Large intestine (tissue), 3 donors: ENCODE measurements around the gene SLC36A2. TPM values are rescaled to one million over a fixed set of nuclear protein-coding genes. Genes with fewer than 3 reads are reported as not detected.

Source experiments
- DNase-seq, 2 donors: peaks; one replicate each; pipeline versions ENCODE4 v3.0.0 to v3.0.0-alpha.2; 2013
- H3K27ac ChIP-seq: one replicate; pipeline ENCODE4 v1.5.1; 2013; ENCODE audit warnings: low read length
- H3K27me3 ChIP-seq: 2 replicates; pipeline ENCODE4 v1.6.1; 2013; ENCODE audit warnings: low read length; ENCODE audit not compliant: control insufficient read depth, insufficient read depth
- H3K36me3 ChIP-seq: 2 replicates; pipeline ENCODE4 v1.6.1; 2013; ENCODE audit warnings: low read length; ENCODE audit not compliant: control insufficient read depth, insufficient read depth
- H3K4me1 ChIP-seq: one replicate; pipeline ENCODE4 v1.6.1; 2013; ENCODE audit warnings: low read length; ENCODE audit not compliant: control insufficient read depth, insufficient read depth
- H3K4me3 ChIP-seq: one replicate; pipeline ENCODE4 v1.5.1; 2013; ENCODE audit warnings: low read length
- H3K9me3 ChIP-seq: one replicate; pipeline ENCODE4 v1.6.1; 2013; ENCODE audit warnings: mild to moderate bottlenecking, low read depth, low read length, moderate library complexity; ENCODE audit not compliant: control insufficient read depth
- WGBS: methylation state at CpG from one replicate; pipeline ENCODE4 v1.1.5; 2013; ENCODE audit warnings: low lambda C conversion rate; ENCODE audit not compliant: insufficient coverage; 5-methylcytosine and 5-hydroxymethylcytosine counted together
- polyA plus RNA-seq: library from polyadenylated mRNA; unstranded; fragments of 120-200 nt; gene quantifications from one replicate; pipeline ENCODE4 v1.2.1, GENCODE V29; 2013

Gene SLC36A2
- polyA plus RNA-seq, 1 donor: not detected

DNA sequence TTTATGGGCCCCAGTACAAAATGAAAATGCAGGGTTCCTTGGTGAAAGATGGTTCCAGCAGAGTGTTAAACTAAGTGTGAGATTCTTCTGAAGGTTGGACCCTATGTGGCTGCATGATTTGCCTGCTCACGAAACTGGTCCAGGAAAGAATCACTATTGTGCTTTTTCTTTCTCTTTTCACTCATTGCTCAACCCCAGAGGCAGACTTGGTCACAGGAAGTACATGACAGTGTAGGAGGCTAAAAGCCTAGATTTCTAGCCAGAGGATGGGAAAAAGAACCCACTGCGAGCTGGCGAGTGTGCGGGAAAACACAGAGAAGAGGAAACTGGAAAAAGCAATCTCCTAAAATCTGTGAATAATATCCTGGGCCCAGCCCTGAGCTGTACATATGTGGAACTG is 18.6 kb downstream of the SLC36A2 start:
- no peaks in the 10 kb centered on the region for H3K9me3 ChIP-seq
- WGBS: 100% methylated on average over 1 of the region's 4 CpGs
- no peak for DNase-seq
- no peaks in the 10 kb centered on the region for H3K4me1 ChIP-seq
- no peaks in the 10 kb centered on the region for H3K36me3 ChIP-seq
- no peaks in the 10 kb centered on the region for H3K27me3 ChIP-seq
- H3K4me3 ChIP-seq: no peak overlapping the region
- H3K27ac ChIP-seq: no peak overlapping the region

DNA sequence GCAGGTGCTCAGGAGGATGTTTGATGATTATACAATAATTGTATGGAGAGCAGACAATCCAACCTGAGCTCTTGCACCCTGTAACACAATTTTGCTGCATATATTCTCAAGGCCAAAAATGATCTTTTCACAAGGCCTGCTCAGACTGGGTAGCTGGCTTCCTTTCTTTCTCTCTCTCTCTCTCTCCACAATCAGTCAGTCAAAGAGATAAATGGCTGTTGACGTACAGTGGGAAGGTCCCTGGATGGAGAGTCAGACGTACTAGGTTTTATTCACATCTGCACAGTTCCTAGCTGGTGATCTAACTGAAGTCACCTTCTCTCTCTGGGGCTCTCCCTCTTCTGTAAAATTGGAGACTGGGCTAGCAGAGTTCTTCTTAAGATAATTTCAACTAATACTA is 19.8 kb downstream of the SLC36A2 start:
- Histone ChIP-seq H3K27ac (no peak overlapping the region), H3K4me3 (no peak overlapping the region), H3K9me3 (no peaks in the 10 kb centered on the region), H3K4me1 (no peaks in the 10 kb centered on the region), H3K36me3 (no peaks in the 10 kb centered on the region), H3K27me3 (no peaks in the 10 kb centered on the region)
- no peak for DNase-seq
- no CpG with 5 or more reads among the region's 2 CpGs for WGBS

DNA sequence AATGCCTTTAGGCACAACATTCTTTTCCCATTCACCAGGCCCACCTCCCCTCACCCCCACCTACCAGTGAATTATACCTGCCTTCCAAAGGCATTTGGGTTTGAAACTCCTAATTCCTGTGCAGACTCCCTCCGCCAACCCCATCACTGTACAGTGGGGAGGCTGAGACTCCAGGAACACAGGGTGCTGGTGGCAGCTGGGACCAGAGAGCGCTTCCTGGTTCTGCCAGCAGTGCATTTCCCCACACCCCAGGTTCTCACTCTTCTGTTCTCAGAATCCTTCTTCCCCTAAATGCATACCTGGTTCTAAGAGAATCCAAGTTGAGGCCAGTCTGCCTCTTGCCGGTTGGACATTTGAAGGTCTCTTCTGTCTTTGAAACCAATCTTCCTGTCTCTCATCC is 21.1 kb downstream of the SLC36A2 start:
- Histone ChIP-seq H3K27me3 (no peaks in the 10 kb centered on the region), H3K36me3 (no peaks in the 10 kb centered on the region), H3K4me3 (no peak overlapping the region), H3K9me3 (no peaks in the 10 kb centered on the region), H3K4me1 (no peaks in the 10 kb centered on the region), H3K27ac (no peak overlapping the region)
- WGBS: 67% methylated on average over 1 of the region's 3 CpGs
- no peak for DNase-seq

DNA sequence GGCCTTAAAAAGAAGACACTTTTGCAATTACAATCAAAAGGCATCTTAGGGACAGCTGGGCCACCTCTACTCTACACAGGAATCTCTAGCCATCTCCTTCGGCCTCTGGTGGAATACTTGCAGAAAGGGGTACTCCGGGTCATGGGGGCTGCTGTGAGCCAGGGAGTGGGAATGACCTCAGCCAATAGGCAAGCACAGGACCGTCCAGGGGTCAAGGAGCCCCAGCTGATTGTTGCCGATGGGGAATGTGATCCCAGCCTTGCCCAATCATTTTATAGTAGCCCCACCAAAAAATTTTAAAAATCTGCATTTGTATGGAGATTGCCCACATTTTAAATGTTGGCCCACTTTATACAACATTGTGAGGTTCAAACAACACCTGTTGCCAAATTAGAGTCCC is 26.9 kb downstream of the SLC36A2 start:
- Histone ChIP-seq H3K27ac (no peak overlapping the region), H3K4me3 (no peak overlapping the region), H3K4me1 (no peaks in the 10 kb centered on the region), H3K27me3 (no peaks in the 10 kb centered on the region), H3K36me3 (no peaks in the 10 kb centered on the region), H3K9me3 (no peaks in the 10 kb centered on the region)
- WGBS: no CpG with 5 or more reads among the region's 4 CpGs
- no peak for DNase-seq

DNA sequence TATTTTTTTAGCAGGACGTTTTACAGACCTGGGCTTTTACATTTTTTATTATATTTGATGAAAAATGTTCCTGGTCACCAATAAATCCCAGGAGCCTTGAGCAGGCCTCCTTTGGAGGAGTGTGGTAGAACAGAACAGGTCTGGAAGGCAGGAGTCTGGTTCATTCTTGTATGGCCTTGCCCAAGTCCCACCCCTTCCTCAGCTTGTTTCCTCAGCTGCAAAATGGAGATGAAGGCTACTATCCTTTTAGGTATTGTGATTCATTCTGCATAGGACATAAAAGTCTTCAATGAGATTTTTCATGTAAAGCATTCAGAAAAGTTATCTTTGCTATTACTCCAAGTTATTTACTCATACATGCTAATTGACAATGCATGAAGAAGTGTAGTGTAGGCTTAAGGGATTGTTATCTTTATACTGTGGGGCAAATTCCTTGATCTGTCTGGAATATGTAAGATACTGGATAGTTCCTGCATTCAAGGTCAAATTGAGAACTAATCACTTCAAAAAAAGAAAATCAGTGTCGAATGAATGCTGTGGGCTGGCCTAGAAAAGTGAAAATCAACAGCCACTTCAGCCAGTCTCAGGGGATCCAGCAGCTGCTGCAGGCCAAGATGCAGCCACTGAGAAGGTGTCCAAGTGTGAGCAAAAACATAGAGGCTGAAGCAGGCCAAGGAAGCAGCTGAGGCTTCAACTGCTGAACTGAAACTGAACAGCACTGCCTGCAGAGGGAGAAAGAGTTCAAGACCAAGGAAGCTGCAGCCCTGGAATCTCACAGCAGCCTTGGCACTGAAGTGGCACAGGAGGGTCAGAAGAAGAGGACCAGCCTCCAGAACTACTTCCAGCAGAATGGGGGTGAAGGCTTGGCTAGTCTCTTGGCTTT is 28.3 kb downstream of the SLC36A2 start:
- DNase-seq: peak; percentile 1 to 19
- H3K4me3 ChIP-seq: no peak overlapping the region
- no peaks in the 10 kb centered on the region for H3K4me1 ChIP-seq
- no peak overlapping the region for H3K27ac ChIP-seq
- H3K36me3 ChIP-seq: no peaks in the 10 kb centered on the region
- H3K9me3 ChIP-seq: no peaks in the 10 kb centered on the region
- WGBS: 67% methylated on average over 1 of the region's 2 CpGs
- H3K27me3 ChIP-seq: no peaks in the 10 kb centered on the region

DNA sequence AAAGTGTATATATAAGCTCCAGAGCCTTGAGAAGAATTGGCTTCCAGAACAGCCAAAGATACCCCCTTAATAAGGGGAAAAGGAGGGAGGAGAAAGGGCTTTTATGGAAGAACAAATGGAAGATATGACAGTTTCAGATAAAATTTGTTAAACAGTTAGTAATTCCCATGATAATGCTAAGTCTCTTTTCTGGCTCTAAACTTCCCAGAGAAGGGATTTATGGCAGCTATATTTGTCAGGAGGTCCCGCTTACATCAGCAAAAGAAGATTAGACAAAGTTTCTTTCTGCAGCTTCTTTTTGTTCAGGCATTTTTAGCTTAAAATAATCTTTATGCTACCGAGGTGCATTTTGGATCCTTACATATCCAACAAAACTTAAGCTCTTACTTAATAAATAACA is 29.5 kb downstream of the SLC36A2 start:
- Histone ChIP-seq H3K27ac (no peak overlapping the region), H3K9me3 (no peaks in the 10 kb centered on the region), H3K27me3 (no peaks in the 10 kb centered on the region), H3K4me3 (no peak overlapping the region), H3K4me1 (no peaks in the 10 kb centered on the region), H3K36me3 (no peaks in the 10 kb centered on the region)
- WGBS: no CpG with 5 or more reads among the region's 2 CpGs
- DNase-seq: no peak

DNA sequence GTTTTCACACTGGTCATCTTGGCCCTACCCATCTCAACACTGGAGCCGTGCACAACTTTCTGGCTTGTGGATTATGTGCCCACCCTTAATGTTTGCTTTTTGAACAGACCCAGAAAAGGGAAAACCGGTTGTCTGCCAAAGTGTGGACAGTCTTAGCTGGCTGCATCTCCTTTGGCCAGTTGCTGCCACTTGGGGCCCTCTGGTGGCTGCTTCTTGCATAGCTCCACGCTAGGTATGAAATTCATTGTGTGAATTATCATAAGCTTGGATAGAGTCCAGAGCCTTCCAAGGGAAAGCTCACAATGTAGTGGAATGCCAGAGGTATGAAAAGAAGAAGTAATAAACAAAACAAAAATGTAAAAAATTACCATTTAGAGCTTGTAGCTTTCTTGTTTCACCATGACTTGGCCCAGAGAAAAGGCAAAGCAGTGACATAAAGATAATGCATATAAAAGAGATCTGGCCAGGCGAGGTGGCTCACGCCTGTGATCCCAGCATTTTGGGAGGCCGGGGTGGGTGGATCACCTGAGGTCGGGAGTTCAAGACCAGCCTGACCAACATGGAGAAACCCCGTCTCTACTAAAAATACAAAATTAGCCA is 31.3 kb downstream of the SLC36A2 start:
- Histone ChIP-seq H3K27ac (no peak overlapping the region), H3K27me3 (no peaks in the 10 kb centered on the region), H3K36me3 (no peaks in the 10 kb centered on the region), H3K9me3 (no peaks in the 10 kb centered on the region), H3K4me1 (no peaks in the 10 kb centered on the region), H3K4me3 (no peak overlapping the region)
- peak; percentile 43 to 55 for DNase-seq
- WGBS: 10% methylated on average over 2 of the region's 8 CpGs

DNA sequence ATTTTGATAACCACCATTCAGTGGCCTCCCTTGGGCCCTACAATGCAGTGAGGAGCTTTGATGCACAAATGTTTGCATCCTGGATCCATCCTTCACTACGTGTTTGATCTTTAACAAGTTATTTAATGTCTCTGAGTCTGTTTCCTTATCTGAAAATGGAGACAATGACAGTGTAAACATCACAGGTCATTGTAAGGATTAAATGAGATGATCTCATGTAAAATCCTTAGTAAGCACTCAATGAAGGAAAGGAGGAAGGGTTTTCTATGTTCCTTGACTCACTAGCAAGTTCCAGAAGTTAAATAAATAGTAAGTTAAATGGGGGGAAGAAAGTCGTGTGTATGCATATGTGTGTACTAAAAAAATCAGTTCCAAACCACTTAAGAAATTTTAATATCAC is 34.0 kb downstream of the SLC36A2 start:
- WGBS: 33% methylated on average over 1 of the region's 2 CpGs

DNA sequence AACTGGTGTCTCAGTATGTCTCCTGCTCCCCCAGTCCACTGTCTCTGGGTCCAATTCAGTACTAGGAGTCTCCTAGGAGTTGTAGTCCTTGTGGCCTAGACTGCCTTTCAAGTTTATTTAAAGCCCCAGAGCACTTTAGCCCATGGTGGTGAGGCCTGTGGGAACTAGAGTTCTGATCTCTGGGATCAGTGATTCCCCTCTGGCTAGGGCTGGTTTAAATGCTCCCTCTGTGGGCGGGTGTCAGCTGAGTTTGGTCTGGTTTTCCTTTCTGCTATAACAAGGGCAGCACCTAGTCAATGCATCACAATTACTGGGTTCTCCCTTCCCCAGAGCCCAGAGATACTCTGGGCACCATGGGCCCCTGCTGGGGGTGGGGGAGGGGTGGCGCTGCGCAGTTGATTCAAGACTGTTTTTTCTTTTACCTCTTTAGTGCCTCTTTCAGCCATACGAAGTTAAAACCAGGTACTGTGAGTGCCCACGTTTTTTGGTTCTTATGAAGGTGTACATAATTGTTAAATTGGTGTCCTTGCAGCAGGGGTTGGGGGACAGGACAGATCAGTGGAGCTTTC is 34.5 kb downstream of the SLC36A2 start:
- Histone ChIP-seq H3K9me3 (peaks cover 7% of the 10 kb centered on the region), H3K4me3 (no peak overlapping the region), H3K27me3 (no peaks in the 10 kb centered on the region), H3K4me1 (no peaks in the 10 kb centered on the region), H3K27ac (no peak overlapping the region), H3K36me3 (no peaks in the 10 kb centered on the region)
- WGBS: no CpG with 5 or more reads among the region's 5 CpGs
- no peak for DNase-seq

More for the DNA sequence above, 34.0 kb downstream of the SLC36A2 start:
- no peaks in the 10 kb centered on the region for H3K36me3 ChIP-seq
- peaks cover 7% of the 10 kb centered on the region for H3K9me3 ChIP-seq
- H3K4me1 ChIP-seq: no peaks in the 10 kb centered on the region
- H3K27me3 ChIP-seq: no peaks in the 10 kb centered on the region
- no peak overlapping the region for H3K27ac ChIP-seq
- no peak for DNase-seq
- no peak overlapping the region for H3K4me3 ChIP-seq

DNA sequence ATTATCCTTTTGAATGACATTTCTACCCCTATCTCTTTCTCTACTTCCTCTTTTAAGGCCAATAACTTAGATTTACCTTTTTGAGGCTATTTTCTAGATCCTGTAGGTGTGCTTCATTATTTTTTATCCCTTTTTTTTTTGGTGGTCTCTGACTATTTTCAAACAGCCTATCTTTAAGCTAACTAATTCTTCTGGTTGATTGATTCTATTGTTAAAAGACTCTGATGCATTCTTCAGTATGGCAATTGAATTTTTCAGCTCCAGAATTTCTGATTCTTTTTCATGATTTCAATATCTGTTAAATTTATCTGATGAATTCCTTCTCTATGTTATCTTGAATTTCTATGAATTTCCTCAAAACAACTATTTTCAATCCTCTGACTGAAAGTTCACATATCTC is 36.4 kb downstream of the SLC36A2 start:
- Histone ChIP-seq H3K9me3 (peaks cover 7% of the 10 kb centered on the region), H3K27ac (no peak overlapping the region), H3K4me1 (no peaks in the 10 kb centered on the region), H3K27me3 (no peaks in the 10 kb centered on the region), H3K4me3 (no peak overlapping the region), H3K36me3 (no peaks in the 10 kb centered on the region)
- no peak for DNase-seq
